Choroid plexus epithelial cell (primary cell): ENCODE results near the gene PRELID3B.

Source experiments
- DNase-seq: peaks from one replicate; pipeline ENCODE4 v3.0.0-alpha.2; 2010; ENCODE audit warnings: low read depth
- H3K4me3 ChIP-seq: 2 replicates; pipeline ENCODE4 v1.5.1; 2011; ENCODE audit warnings: low read depth, mild to moderate bottlenecking, control low read depth, low read length, moderate library complexity
- CTCF ChIP-seq: conservative IDR thresholded peaks from 2 replicates; pipeline ENCODE4 v1.5.1; 2011; ENCODE audit warnings: low read depth, mild to moderate bottlenecking, control low read depth, inconsistent platforms, low read length, moderate library complexity

PRELID3B gene

GRCh38 chr20:59051666-59052185 is 9.1 kb upstream of the PRELID3B start:
- no peak for DNase-seq
- no peak for TF ChIP-seq CTCF
- no peak overlapping the region for H3K4me3 ChIP-seq

- no peak for DNase-seq
- H3K4me3 ChIP-seq = no peak overlapping the region
Observed at GRCh38 chr20:59050437-59050836, 7.9 kb upstream of the PRELID3B start.

GRCh38 chr20:59048681-59049030 is 6.1 kb upstream of the PRELID3B start:
- H3K4me3 ChIP-seq = no peak overlapping the region
- DNase-seq = no peak
- TF ChIP-seq CTCF = no peak

More at GRCh38 chr20:59050437-59050836, 7.9 kb upstream of the PRELID3B start:
- TF ChIP-seq CTCF = no peak

GRCh38 chr20:59047938-59048680 is 5.5 kb upstream of the PRELID3B start:
- DNase-seq = peak; percentile 54

GRCh38 chr20:59046862-59047261 is 4.3 kb upstream of the PRELID3B start:
- TF ChIP-seq CTCF = no peak
- DNase-seq = no peak

More at GRCh38 chr20:59047938-59048680, 5.5 kb upstream of the PRELID3B start:
- no peak for TF ChIP-seq CTCF
- no peak overlapping the region for H3K4me3 ChIP-seq

GRCh38 chr20:59044796-59045195 is 2.2 kb upstream of the PRELID3B start:
- no peak for TF ChIP-seq CTCF
- DNase-seq = no peak
- no peak overlapping the region for H3K4me3 ChIP-seq

More at GRCh38 chr20:59046862-59047261, 4.3 kb upstream of the PRELID3B start:
- H3K4me3 ChIP-seq = no peak overlapping the region

GRCh38 chr20:59044295-59044694 is 1.7 kb upstream of the PRELID3B start:
- no peak overlapping the region for H3K4me3 ChIP-seq
- no peak for TF ChIP-seq CTCF
- no peak for DNase-seq
